ENCODE measurements around the gene WDR88. TPM values are rescaled to one million over a fixed set of nuclear protein-coding genes. Genes with fewer than 3 reads are reported as not detected.
A peak's percentile ranks its signal among the peaks of the same experiment; 100 is the strongest.

Gene WDR88
- total and polyA plus RNA-seq, 2 donors (not counting 3 experiments of a cell fraction or from before 2014, with no cell fraction given) = not detected

DNA sequence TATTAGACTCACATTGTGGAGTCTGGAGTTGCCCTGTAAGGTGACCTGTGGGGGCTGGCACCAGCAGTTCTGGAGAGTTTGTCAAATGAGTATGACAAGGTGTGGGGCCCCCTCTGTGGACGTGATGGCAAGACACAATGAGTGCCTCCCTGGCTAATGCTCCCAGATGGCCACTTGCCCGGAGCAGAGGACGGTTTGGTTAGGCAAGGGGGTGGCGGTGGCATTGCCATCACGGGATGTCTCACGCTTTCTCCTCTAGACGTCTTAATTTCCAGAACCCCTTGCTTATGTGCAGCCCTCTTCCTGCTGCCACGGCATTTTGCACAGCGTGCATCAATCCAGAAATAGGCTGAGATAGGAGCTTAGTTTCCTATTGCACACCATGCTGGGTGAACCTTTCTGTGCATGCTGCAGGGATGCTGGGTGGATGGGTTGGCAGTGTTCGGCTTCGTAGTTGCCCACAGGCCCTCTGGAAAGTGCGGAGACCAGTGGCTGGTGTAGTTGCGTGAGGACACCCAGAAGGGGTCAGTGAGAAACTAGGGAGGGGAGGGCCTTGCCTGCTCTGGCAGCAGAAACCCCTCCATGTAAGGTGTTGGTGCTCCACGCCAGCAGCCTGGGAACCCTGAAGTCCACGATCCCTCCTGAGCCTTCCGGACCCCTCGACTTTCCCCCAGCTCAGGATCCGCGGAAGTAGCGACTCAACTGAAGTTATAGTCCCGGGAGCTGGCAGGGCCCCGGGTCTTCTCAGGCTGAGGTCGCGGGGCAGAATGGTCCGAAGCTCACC is 44.2 kb downstream of the WDR88 start:
- H4K20me1 ChIP-seq (replicated peaks; ENCODE audit: control insufficient read depth, extremely low read depth, insufficient read depth, low read length) = no peaks in the 10 kb centered on the region
- no peaks in the 10 kb centered on the region for H3K9me1 ChIP-seq (replicated peaks; ENCODE audit: control insufficient read depth, extremely low read depth, insufficient read depth, low read length)
- dilution Hi-C loops (cut with MboI; ENCODE audit: extremely low pct_ligation_motif_present, low sequenced_read_pairs) = no loop called here
- H3K4me2 ChIP-seq (ENCODE audit: insufficient read depth, low read length) = peak overlapping the region; percentile 74
- BruUV-seq (replicated peaks) = TSS peak; percentile 66
- DNase-seq (ENCODE audit: low read depth, low spot score) = no peak
- TF ChIP-seq JUN (IDR thresholded peaks at IDR 0.05; ENCODE audit: borderline replicate concordance, insufficient read depth, insufficient read length, low read depth) (no peak), FOS (IDR thresholded peaks at IDR 0.05; ENCODE audit: borderline replicate concordance, insufficient read depth, low read length) (no peak), GATA2 (IDR thresholded peaks at IDR 0.05; ENCODE audit: insufficient read depth, insufficient read length, low read depth, low read length) (no peak), MYC (IDR thresholded peaks at IDR 0.05; ENCODE audit: low read depth, low read length) (no peak), POLR2AphosphoS5 (IDR thresholded peaks at IDR 0.05; ENCODE audit: insufficient read depth, low read depth, low read length) (no peak), POLR2A (IDR thresholded peaks at IDR 0.05; ENCODE audit: low read depth, low read length) (no peak), EZH2 (IDR thresholded peaks at IDR 0.05; ENCODE audit: borderline replicate concordance, low read depth, low read length, severe bottlenecking) (no peak)
- TF ChIP-seq, protein P1, sequence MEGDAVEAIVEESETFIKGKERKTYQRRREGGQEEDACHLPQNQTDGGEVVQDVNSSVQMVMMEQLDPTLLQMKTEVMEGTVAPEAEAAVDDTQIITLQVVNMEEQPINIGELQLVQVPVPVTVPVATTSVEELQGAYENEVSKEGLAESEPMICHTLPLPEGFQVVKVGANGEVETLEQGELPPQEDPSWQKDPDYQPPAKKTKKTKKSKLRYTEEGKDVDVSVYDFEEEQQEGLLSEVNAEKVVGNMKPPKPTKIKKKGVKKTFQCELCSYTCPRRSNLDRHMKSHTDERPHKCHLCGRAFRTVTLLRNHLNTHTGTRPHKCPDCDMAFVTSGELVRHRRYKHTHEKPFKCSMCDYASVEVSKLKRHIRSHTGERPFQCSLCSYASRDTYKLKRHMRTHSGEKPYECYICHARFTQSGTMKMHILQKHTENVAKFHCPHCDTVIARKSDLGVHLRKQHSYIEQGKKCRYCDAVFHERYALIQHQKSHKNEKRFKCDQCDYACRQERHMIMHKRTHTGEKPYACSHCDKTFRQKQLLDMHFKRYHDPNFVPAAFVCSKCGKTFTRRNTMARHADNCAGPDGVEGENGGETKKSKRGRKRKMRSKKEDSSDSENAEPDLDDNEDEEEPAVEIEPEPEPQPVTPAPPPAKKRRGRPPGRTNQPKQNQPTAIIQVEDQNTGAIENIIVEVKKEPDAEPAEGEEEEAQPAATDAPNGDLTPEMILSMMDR (IDR thresholded peaks at IDR 0.05; ENCODE audit: extremely low read depth in 1 of 2, insufficient read depth in 1 of 2, low read depth in 1 of 2, low read length in 2 of 2) = no peak
- TF ChIP-seq, protein P2, sequence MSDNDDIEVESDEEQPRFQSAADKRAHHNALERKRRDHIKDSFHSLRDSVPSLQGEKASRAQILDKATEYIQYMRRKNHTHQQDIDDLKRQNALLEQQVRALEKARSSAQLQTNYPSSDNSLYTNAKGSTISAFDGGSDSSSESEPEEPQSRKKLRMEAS (IDR thresholded peaks at IDR 0.05; ENCODE audit: insufficient read depth, insufficient read length) = no peak
- intact Hi-C loops (cut with micrococcal nuclease) = loop anchor here (1.0 to 5.0 kb wide), 6 partner anchors 19 to 201 kb away; partner anchors contain the start of genes GPATCH1 and LRP3
- peak overlapping the region; percentile 79 for H3K9ac ChIP-seq (replicated peaks; ENCODE audit: extremely low read depth, insufficient read depth, low read length)
- H3K79me2 ChIP-seq (ENCODE audit: control insufficient read depth, insufficient read depth, low read length) = no peaks in the 10 kb centered on the region
- POLR2A ChIA-PET = interaction anchor here (1.8 kb wide), 1 partner anchor 198 kb away, joined by 7 read pairs; the partner anchor contains the start of gene CEBPG
- no peaks in the 10 kb centered on the region for H3K36me3 ChIP-seq (ENCODE audit: control insufficient read depth in 2 of 2, extremely low read depth in 1 of 2, insufficient read depth in 2 of 2, low read length in 2 of 2)
- H3K27ac ChIP-seq (ENCODE audit: insufficient read depth, low read depth, low read length) = peak overlapping the region; percentile 62
- peaks cover 15% of the 10 kb centered on the region for H3K4me1 ChIP-seq (ENCODE audit: control insufficient read depth, extremely low read depth, insufficient read depth, low read length)
- CTCF ChIA-PET = interaction anchor here (0.8 to 5.8 kb wide), 16 partner anchors 8 to 602 kb away, joined by 3 to 32 read pairs (median 4); partner anchors contain the start of gene GPATCH1
- H3K9me3 ChIP-seq (replicated peaks; ENCODE audit: control insufficient read depth, insufficient read depth, low read length) = no peaks in the 10 kb centered on the region
- H3K4me3 ChIP-seq (replicated peaks in 1 of 3; ENCODE audit: insufficient read depth in 1 of 3, low read depth in 1 of 3, low read length in 3 of 3) = peak overlapping the region; percentile 55 to 86 (median 63)
- H2AFZ ChIP-seq (ENCODE audit: low read depth, low read length) = peak overlapping the region; percentile 43
- FAIRE-seq = no peak
- H3K27me3 ChIP-seq (ENCODE audit: control insufficient read depth in 2 of 2, insufficient read depth in 2 of 2, low read length in 2 of 2) = peaks cover 0 to 7% of the 10 kb centered on the region in 2 experiments
